ENCODE results near the gene HTRA1. TPM values are rescaled to one million over a fixed set of nuclear protein-coding genes. Genes with fewer than 3 reads are reported as not detected.

The HTRA1 gene
- total RNA-seq, 3 donors from 2014 or later: 11.0 to 122 (median 28.9) TPM

DNA sequence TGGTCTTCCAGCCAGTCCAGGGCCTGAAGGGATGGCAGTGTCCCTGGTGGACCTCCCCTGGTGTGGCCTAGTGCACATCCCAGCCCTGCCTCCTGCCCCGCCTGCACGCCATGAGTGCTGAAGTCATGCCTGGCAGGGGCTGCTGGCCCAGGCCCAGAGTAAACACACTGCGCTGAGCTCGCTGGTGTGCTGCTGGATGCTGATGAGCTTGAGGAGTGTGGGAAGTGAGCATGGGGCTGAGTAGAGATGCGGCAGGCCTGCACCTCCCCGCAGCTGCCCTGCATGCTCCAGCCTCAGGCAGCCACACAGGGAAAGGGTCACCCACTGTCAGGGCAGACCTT, 43.2 kb downstream of the HTRA1 start:
- ATAC-seq: peak; percentile 87
- H3K36me3 ChIP-seq (ENCODE audit: low read depth): no peaks in the 10 kb centered on the region

DNA sequence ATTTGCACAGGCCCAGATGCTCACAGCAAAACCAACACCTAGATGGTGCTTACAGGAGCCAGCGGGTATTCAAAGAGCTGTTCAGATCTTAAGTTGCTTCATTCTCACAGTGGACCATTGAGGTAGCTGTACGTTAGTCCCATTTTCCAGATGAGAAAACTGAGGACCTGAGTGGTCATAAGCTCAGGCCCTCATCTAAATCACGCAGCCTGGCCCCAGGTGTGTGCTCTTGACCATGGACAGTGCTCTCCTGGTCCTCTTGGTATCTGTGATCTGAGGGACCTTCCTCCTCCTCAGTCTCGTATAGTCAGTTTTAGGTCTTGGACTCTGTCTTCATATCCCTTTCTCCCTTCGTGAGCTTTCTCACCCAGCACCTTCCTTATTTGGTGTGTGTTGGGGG, 43.7 kb downstream of the HTRA1 start:
- Histone ChIP-seq H3K36me3 (ENCODE audit: low read depth) (no peaks in the 10 kb centered on the region), H3K4me3 (no peak overlapping the region), H3K9me3 (no peaks in the 10 kb centered on the region), H3K4me1 (ENCODE audit: low read depth) (no peaks in the 10 kb centered on the region)
- TF ChIP-seq, protein P1, sequence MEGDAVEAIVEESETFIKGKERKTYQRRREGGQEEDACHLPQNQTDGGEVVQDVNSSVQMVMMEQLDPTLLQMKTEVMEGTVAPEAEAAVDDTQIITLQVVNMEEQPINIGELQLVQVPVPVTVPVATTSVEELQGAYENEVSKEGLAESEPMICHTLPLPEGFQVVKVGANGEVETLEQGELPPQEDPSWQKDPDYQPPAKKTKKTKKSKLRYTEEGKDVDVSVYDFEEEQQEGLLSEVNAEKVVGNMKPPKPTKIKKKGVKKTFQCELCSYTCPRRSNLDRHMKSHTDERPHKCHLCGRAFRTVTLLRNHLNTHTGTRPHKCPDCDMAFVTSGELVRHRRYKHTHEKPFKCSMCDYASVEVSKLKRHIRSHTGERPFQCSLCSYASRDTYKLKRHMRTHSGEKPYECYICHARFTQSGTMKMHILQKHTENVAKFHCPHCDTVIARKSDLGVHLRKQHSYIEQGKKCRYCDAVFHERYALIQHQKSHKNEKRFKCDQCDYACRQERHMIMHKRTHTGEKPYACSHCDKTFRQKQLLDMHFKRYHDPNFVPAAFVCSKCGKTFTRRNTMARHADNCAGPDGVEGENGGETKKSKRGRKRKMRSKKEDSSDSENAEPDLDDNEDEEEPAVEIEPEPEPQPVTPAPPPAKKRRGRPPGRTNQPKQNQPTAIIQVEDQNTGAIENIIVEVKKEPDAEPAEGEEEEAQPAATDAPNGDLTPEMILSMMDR (IDR thresholded peaks at IDR 0.05): no peak
- intact Hi-C loops (cut with DNase I, micrococcal nuclease): no loop called here
- DNase-seq (no peak), ATAC-seq (no peak)

More for the DNA sequence above, 43.2 kb downstream of the HTRA1 start:
- H3K4me3 ChIP-seq: no peak overlapping the region
- peak; percentile 74 to 81 (median 80) for DNase-seq
- no peaks in the 10 kb centered on the region for H3K4me1 ChIP-seq (ENCODE audit: low read depth)
- H3K9me3 ChIP-seq: no peaks in the 10 kb centered on the region
- TF ChIP-seq, protein P1 (IDR thresholded peaks at IDR 0.05): no peak
- intact Hi-C loops (cut with DNase I, micrococcal nuclease): no loop called here

DNA sequence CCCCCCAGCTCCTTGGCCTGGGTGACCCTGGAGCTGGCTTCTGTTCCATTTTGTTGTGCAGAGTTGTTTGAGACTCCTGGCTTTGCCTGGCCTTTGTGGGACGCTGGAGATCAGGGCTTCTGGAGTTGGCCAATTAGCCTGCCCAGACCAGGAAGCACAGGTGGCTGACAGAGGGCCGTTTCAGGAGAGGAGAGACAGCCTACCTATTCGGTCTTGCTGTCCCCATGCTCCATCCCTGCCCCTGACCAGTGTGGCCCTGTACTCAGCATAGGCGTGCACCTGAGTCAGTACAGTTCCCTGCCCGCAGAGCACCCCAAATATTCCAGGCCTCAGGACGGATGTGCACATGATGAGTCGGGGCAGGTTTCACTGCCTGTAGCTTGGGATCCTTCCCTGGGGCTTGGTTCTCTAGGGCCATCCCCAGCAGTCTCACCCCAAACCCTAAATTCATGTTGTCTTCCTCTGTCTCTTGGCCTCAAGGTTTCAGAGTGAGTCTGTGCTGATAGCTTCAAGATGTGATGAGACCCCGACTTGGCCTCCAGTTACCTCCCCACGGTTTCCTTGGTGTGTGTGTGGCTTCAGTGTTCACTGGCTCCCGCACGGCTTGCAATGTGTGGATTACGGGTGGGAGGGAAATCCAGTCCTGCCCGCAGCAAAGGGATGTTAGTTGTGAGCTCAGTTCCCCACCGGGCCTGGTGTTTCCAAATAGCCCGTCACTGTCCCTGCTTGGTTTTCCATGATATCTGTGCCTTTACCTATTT, 44.7 kb downstream of the HTRA1 start:
- ATAC-seq: no peak
- no peaks in the 10 kb centered on the region for H3K4me1 ChIP-seq (ENCODE audit: low read depth)
- DNase-seq: no peak
- intact Hi-C loops (cut with DNase I, micrococcal nuclease): no loop called here
- H3K4me3 ChIP-seq: no peak overlapping the region
- no peaks in the 10 kb centered on the region for H3K36me3 ChIP-seq (ENCODE audit: low read depth)
- no peaks in the 10 kb centered on the region for H3K9me3 ChIP-seq
- TF ChIP-seq, protein P1 (IDR thresholded peaks at IDR 0.05): no peak

DNA sequence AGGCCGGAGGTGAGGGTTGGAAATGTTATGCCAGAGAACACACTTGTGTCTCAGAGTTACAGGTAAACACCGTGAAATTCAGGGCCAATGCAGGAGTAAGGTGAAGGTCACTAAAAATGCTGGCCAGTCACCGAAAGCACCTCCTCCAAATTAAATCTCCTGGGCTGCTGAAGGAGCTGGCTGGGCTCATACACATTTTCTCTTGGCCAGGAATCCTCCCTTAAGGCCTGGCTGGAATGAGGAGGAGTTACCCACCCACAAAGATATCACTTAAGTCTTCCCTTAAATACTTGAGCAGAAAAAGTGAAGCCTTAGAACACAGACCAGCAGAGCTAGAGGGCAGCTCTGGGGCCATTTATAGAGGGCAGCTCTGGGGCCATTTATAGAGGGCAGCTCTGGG, 46.3 kb downstream of the HTRA1 start:
- no peak for ATAC-seq

DNA sequence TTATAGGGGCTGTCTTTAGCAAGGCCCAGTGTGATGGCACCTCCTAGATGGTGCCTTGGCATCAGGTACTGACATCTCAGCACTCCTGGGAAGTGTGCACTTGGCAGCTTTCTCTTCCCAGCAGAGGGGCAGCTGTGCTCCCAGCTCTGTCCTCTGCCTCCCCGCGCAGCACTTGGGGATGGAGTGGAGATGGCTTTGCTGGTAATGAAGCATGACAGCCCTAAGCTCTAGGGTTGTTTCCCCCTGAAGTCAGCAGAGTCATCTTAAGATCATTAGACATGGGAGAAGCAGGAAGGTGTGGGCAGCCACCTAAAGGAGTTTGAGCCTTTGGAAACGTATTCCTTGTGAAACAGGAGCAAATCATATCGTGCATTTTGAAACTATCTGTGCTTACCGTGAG, 46.7 kb downstream of the HTRA1 start:
- H3K36me3 ChIP-seq (ENCODE audit: low read depth): no peaks in the 10 kb centered on the region
- H3K4me3 ChIP-seq: no peak overlapping the region
- DNase-seq (no peak), ATAC-seq (no peak)
- intact Hi-C loops (cut with DNase I, micrococcal nuclease): no loop called here
- TF ChIP-seq, protein P1 (IDR thresholded peaks at IDR 0.05): no peak
- no peaks in the 10 kb centered on the region for H3K4me1 ChIP-seq (ENCODE audit: low read depth)
- H3K9me3 ChIP-seq: no peaks in the 10 kb centered on the region

More for the DNA sequence above, 46.3 kb downstream of the HTRA1 start:
- Histone ChIP-seq H3K4me1 (ENCODE audit: low read depth) (no peaks in the 10 kb centered on the region), H3K36me3 (ENCODE audit: low read depth) (no peaks in the 10 kb centered on the region), H3K4me3 (no peak overlapping the region), H3K9me3 (no peaks in the 10 kb centered on the region)
- no peak for DNase-seq
- TF ChIP-seq, protein P1 (IDR thresholded peaks at IDR 0.05): no peak
- intact Hi-C loops (cut with DNase I, micrococcal nuclease): no loop called here

All from mucosa of descending colon (tissue), 3 donors.